Spleen (tissue), 13 donors: Measurements from ENCODE around the gene DDX28. TPM values are rescaled to one million over a fixed set of nuclear protein-coding genes. Genes with fewer than 3 reads are reported as not detected.
A peak's percentile ranks its signal among the peaks of the same experiment; 100 is the strongest.

Experiments used
- DNase-seq: peaks from one replicate; pipeline ENCODE4 v3.0.0-alpha.2; 2020
- H3K27ac ChIP-seq, 8 donors: fragments of 200-600 bp; sonication (generic) in 7 of 8; 1 replicate in 4 of 8; 2 replicates in 4 of 8; pipeline versions ENCODE4 v1.5.0 to v1.8.0; 2016 to 2021; ENCODE audit warnings: inconsistent platforms in 4 of 8, mild to moderate bottlenecking in 4 of 8, moderate library complexity in 1 of 8
- H3K27me3 ChIP-seq, 7 donors: fragments of 200-600 bp; sonication (generic) in 6 of 7; replicated peaks in 1 of 7; 1 replicate in 4 of 7; 2 replicates in 3 of 7; pipeline versions ENCODE4 v1.5.0 to v1.8.0; 2016 to 2021; ENCODE audit warnings: inconsistent platforms in 3 of 7, mild to moderate bottlenecking in 1 of 7
- H3K36me3 ChIP-seq, 6 donors: fragments of 200-600 bp; sonication (generic) in 5 of 6; 1 replicate in 4 of 6; 2 replicates in 2 of 6; pipeline versions ENCODE4 v1.5.0 to v1.8.0; 2016 to 2021; ENCODE audit warnings: inconsistent platforms in 2 of 6
- H3K4me1 ChIP-seq, 6 donors: fragments of 200-600 bp; sonication (generic) in 5 of 6; 1 replicate in 3 of 6; 2 replicates in 3 of 6; pipeline versions ENCODE4 v1.5.0 to v1.8.0; 2016 to 2021; ENCODE audit warnings: inconsistent platforms in 3 of 6
- H3K4me3 ChIP-seq, 8 donors: fragments of 200-600 bp; sonication (generic) in 7 of 8; 1 replicate in 4 of 8; 2 replicates in 4 of 8; pipeline versions ENCODE4 v1.5.0 to v1.8.0; 2016 to 2021; ENCODE audit warnings: inconsistent platforms in 4 of 8, mild to moderate bottlenecking in 4 of 8, moderate library complexity in 2 of 8
- H3K9me3 ChIP-seq, 8 donors: fragments of 200-600 bp; sonication (generic) in 7 of 8; 1 replicate in 4 of 8; 2 replicates in 4 of 8; pipeline versions ENCODE4 v1.5.0 to v1.8.0; 2016 to 2021; ENCODE audit warnings: inconsistent platforms in 4 of 8
- CTCF ChIP-seq, 11 experiments: fragments of 200-600 bp in 7 of 11; fragments of 450-650 bp in 4 of 11; sonication (generic) in 4 of 11; IDR thresholded peaks in 8 of 11; conservative IDR thresholded peaks in 3 of 11; 1 replicate in 7 of 11; 2 replicates in 4 of 11; pipeline versions ENCODE4 v1.4.0 to v1.8.0; 2016 to 2021; ENCODE audit warnings: antibody characterized with exemption in 11 of 11, inconsistent platforms in 4 of 11, mild to moderate bottlenecking in 1 of 11
- POLR2A ChIP-seq, 3 donors: fragments of 450-650 bp; IDR thresholded peaks; one replicate each; pipeline ENCODE4 v1.5.1; 2017; ENCODE audit warnings: antibody characterized with exemption in 3 of 3, mild to moderate bottlenecking in 1 of 3
- POLR2AphosphoS5 ChIP-seq, 3 donors: sonication (generic); formaldehyde crosslinking; IDR thresholded peaks; one replicate each; pipeline ENCODE4 v1.5.1; 2017; ENCODE audit warnings: antibody characterized with exemption in 3 of 3
- WGBS, 5 donors: extraction: QIAGEN DNeasy Blood & Tissue Kit in 3 of 5; methylation state at CpG; one replicate each; pipeline versions ENCODE4 v1.1.5 to v1.1.7; 2013 to 2018; 5-methylcytosine and 5-hydroxymethylcytosine counted together
- intact Hi-C: fragments of 100-400 bp; cut with DNase I; formaldehyde crosslinking; loops from one replicate; pipeline ENCODE4 v1.15.0; 2023; ENCODE audit warnings: low total_unique reads
- long read RNA-seq, 2 donors: transcript quantifications; one replicate each; lab custom pipeline, GENCODE V29; 2026
- polyA plus RNA-seq, 3 donors: library from polyadenylated mRNA; stranded (reverse); fragments of 200-250 nt; gene quantifications; one replicate each; pipeline ENCODE4 v1.2.1, GENCODE V29; 2013
- total RNA-seq, 7 donors: library from RNA; depleted of rRNA in 3 of 7; stranded (reverse); fragments of >200 nt in 3 of 7; fragmentation: NEBNext Ultra II Directional in 4 of 7; extraction: Animal tissue kit (Norgen Biotek cat#: 25700) in 4 of 7; gene quantifications; one replicate each; pipeline versions ENCODE4 v1.1.0 to v1.2.1, GENCODE V29; 2016 to 2021
- donor health status: healthy with polysubstance abuse.
- donor health status: DM: no; HTN: no; CAD: no; lungs with moderate emphysema.
- donor health status: DM: no; HTN: no; CAD: no.
- donor health status: Bipolar disorder and iron deficiency.
- donor health status: healthy.
- donor health status: DM: no; HTN: no; CAD: no.
- donor health status: DM: yes; HTN: yes; CAD: no.

Gene DDX28
- total RNA-seq (10 to 100 TPM in 5 of 7 donors, 1 to 10 TPM in 2; 8.6 to 12.7 (median 10.3) TPM), polyA plus RNA-seq (10 to 100 TPM; 15.8 to 19.0 (median 17.6) TPM)
- long read RNA-seq, donor 1, transcript DDX28-201 (1 exons, 2,169 nt), result major isoform, 8 of 8 reads
- long read RNA-seq, donor 1, partial matches to known transcripts, result 0 of 8 reads
- long read RNA-seq, donor 1, other reads (novel, unspliced or antisense), result 0 of 8 reads
- long read RNA-seq, donor 2, transcript DDX28-201 (1 exons, 2,169 nt), result major isoform, 11 of 11 reads
- long read RNA-seq, donor 2, partial matches to known transcripts, result 0 of 11 reads
- long read RNA-seq, donor 2, other reads (novel, unspliced or antisense), result 0 of 11 reads

GRCh38 chr16:68022728-68023537 lies at the start of gene DDX28, which contains the start of gene DUS2:
TSS of gene DDX28 (minus strand) at chr16:68023232. CDS start at chr16:68023202, 30 bp downstream.
TSS of gene DUS2 (plus strand) at chr16:68023284. CDS start at chr16:68038024, 14,740 bp downstream.
- TF ChIP-seq POLR2A (IDR thresholded peaks at IDR 0.05) (peak in 1 of 3 donors; percentile 46), POLR2AphosphoS5 (IDR thresholded peaks at IDR 0.05) (peak; percentile 99), CTCF (IDR thresholded peaks at IDR 0.05 in 8 of 11, conservative IDR thresholded peaks at IDR 0.05 in 3 of 11) (peak in 3 of 11 experiments; percentile 15 to 35 (median 18))
- peaks cover 25 to 49% (median 31%) of the 10 kb centered on the region in 6 donors for H3K4me1 ChIP-seq
- peak; percentile 98 for DNase-seq
- peaks cover 0 to 38% (median 7%) of the 10 kb centered on the region in 6 donors for H3K36me3 ChIP-seq
- H3K27ac ChIP-seq, result peak within 1 kb of the TSS; percentile 79 to 94 (median 89)
- 0 to 1% (median 0%) methylated on average over 41 to 84 of the region's 84 CpGs for WGBS, 5 donors
- H3K9me3 ChIP-seq, result no peaks in the 10 kb centered on the region
- no peaks in the 10 kb centered on the region for H3K27me3 ChIP-seq
- intact Hi-C loops, result no loop called here
- peak within 1 kb of the TSS; percentile 91 to 100 (median 100) for H3K4me3 ChIP-seq

GRCh38 chr16:68072038-68072695 lies 49.1 kb upstream of the DDX28 start:
- no peak overlapping the region for H3K4me3 ChIP-seq
- intact Hi-C loops, result no loop called here
- TF ChIP-seq CTCF (IDR thresholded peaks at IDR 0.05 in 8 of 11, conservative IDR thresholded peaks at IDR 0.05 in 3 of 11), result no peak
- no peak for TF ChIP-seq POLR2AphosphoS5 (IDR thresholded peaks at IDR 0.05)
- TF ChIP-seq POLR2A (IDR thresholded peaks at IDR 0.05), result no peak
- peak overlapping the region in 3 of 8 donors; percentile 55 to 82 (median 78) for H3K27ac ChIP-seq
- no peaks in the 10 kb centered on the region for H3K27me3 ChIP-seq
- H3K9me3 ChIP-seq, result no peaks in the 10 kb centered on the region
- WGBS, 5 donors, result 71 to 85% (median 79%) methylated on average over 8 to 9 of the region's 9 CpGs
- DNase-seq, result no peak
- H3K36me3 ChIP-seq, result peaks cover 0 to 100% (median 36%) of the 10 kb centered on the region in 6 donors
- peaks cover 58 to 98% (median 81%) of the 10 kb centered on the region in 6 donors for H3K4me1 ChIP-seq

GRCh38 chr16:68071518-68071901 lies 48.5 kb upstream of the DDX28 start:
- peak overlapping the region in 4 of 8 donors; percentile 73 to 82 (median 80) for H3K27ac ChIP-seq
- peaks cover 58 to 94% (median 79%) of the 10 kb centered on the region in 6 donors for H3K4me1 ChIP-seq
- H3K9me3 ChIP-seq, result no peaks in the 10 kb centered on the region
- no peak for TF ChIP-seq POLR2AphosphoS5 (IDR thresholded peaks at IDR 0.05)
- TF ChIP-seq CTCF (IDR thresholded peaks at IDR 0.05 in 8 of 11, conservative IDR thresholded peaks at IDR 0.05 in 3 of 11), result no peak
- TF ChIP-seq POLR2A (IDR thresholded peaks at IDR 0.05), result no peak
- WGBS, 5 donors, result 58 to 82% (median 79%) methylated on average over 1 of the region's 1 CpG
- H3K4me3 ChIP-seq, result no peak overlapping the region
- peaks cover 0 to 97% (median 33%) of the 10 kb centered on the region in 6 donors for H3K36me3 ChIP-seq
- no peaks in the 10 kb centered on the region for H3K27me3 ChIP-seq
- intact Hi-C loops, result no loop called here
- no peak for DNase-seq
